Measurements from ENCODE around the gene SORCS1.

DNA sequence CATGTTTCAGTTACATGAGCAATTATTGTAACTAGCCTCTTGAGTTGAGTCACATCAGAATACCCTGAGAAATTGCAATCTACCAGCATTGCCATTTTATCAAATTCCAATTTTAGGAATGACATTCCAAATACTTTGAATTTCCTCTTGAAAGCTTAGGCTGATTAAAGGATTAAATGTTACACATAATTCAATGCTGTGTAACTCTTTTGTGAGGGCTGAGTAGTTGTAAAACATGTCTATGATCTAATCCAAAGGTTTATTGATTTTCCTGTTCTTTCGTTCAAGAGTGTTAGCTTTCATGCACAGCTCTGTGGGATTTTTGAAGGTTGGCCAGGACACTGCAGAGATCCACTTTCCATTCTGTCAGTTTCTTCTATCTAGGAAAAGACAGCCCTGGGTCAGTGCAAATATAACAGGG lies 193.1 kb downstream of the SORCS1 start:
- TF ChIP-seq YY1 (IDR thresholded peaks at IDR 0.05; ENCODE audit: low read depth) (no peak), EP300 (IDR thresholded peaks at IDR 0.05; ENCODE audit: borderline replicate concordance) (no peak), NFIC (IDR thresholded peaks at IDR 0.05) (no peak), RAD21 (IDR thresholded peaks at IDR 0.05; ENCODE audit: low read depth) (no peak), CREB1 (IDR thresholded peaks at IDR 0.05; ENCODE audit: low read depth) (no peak), ZBTB7A (IDR thresholded peaks at IDR 0.05; ENCODE audit: low read depth) (no peak), TAF1 (IDR thresholded peaks at IDR 0.05; ENCODE audit: low read depth) (no peak), TCF12 (IDR thresholded peaks at IDR 0.05; ENCODE audit: low read depth) (no peak)
- TF ChIP-seq, protein P1, sequence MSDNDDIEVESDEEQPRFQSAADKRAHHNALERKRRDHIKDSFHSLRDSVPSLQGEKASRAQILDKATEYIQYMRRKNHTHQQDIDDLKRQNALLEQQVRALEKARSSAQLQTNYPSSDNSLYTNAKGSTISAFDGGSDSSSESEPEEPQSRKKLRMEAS (IDR thresholded peaks at IDR 0.05), result no peak
- TF ChIP-seq, protein P2, sequence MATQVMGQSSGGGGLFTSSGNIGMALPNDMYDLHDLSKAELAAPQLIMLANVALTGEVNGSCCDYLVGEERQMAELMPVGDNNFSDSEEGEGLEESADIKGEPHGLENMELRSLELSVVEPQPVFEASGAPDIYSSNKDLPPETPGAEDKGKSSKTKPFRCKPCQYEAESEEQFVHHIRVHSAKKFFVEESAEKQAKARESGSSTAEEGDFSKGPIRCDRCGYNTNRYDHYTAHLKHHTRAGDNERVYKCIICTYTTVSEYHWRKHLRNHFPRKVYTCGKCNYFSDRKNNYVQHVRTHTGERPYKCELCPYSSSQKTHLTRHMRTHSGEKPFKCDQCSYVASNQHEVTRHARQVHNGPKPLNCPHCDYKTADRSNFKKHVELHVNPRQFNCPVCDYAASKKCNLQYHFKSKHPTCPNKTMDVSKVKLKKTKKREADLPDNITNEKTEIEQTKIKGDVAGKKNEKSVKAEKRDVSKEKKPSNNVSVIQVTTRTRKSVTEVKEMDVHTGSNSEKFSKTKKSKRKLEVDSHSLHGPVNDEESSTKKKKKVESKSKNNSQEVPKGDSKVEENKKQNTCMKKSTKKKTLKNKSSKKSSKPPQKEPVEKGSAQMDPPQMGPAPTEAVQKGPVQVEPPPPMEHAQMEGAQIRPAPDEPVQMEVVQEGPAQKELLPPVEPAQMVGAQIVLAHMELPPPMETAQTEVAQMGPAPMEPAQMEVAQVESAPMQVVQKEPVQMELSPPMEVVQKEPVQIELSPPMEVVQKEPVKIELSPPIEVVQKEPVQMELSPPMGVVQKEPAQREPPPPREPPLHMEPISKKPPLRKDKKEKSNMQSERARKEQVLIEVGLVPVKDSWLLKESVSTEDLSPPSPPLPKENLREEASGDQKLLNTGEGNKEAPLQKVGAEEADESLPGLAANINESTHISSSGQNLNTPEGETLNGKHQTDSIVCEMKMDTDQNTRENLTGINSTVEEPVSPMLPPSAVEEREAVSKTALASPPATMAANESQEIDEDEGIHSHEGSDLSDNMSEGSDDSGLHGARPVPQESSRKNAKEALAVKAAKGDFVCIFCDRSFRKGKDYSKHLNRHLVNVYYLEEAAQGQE (IDR thresholded peaks at IDR 0.05; ENCODE audit: low read depth), result no peak

Data from Ishikawa (cell line).